ENCODE measurements around the gene ARID1B. TPM values are rescaled to one million over a fixed set of nuclear protein-coding genes. Genes with fewer than 3 reads are reported as not detected.

Gene ARID1B
- total RNA-seq, 1 experiment from 2014 or later: 24.2 TPM

- ATAC-seq: no peak
- ChIA-PET POLR2A (ENCODE audit: unreplicated experiment) (no interaction called here), CTCF (no interaction called here)
- peaks cover 93% of the 10 kb centered on the region for H3K79me2 ChIP-seq (ENCODE audit: low read length)
- H3K27me3 ChIP-seq (ENCODE audit: low read length): no peaks in the 10 kb centered on the region
- no peak overlapping the region for H3K9ac ChIP-seq (ENCODE audit: low read length)
- DNase-seq: no peak
- no TSS peak for BruUV-seq (replicated peaks)
- no peaks in the 10 kb centered on the region for H4K20me1 ChIP-seq (ENCODE audit: low read length)
- no peak for TF ChIP-seq EZH2 (IDR thresholded peaks at IDR 0.05; ENCODE audit: low read length, unreplicated experiment)
- no peak for TF ChIP-seq CTCF (conservative IDR thresholded peaks at IDR 0.05; ENCODE audit: low read depth, low read length)
- TF ChIP-seq EZH2phosphoT487 (IDR thresholded peaks at IDR 0.05; ENCODE audit: borderline replicate concordance, low read length): no peak
- H3K9me2 ChIP-seq (replicated peaks; ENCODE audit: low read length): no peaks in the 10 kb centered on the region
- H3F3A ChIP-seq (ENCODE audit: low read length, unreplicated experiment): no peaks in the 10 kb centered on the region
- H2AFZ ChIP-seq (ENCODE audit: low read length): no peak overlapping the region
- no peaks in the 10 kb centered on the region for H3K9me3 ChIP-seq (ENCODE audit: low read length)
- no peak overlapping the region for H3K4me2 ChIP-seq (ENCODE audit: low read length)
- H3K4me3 ChIP-seq (ENCODE audit: low read length): no peak overlapping the region
- no peak overlapping the region for H3K27ac ChIP-seq (ENCODE audit: low read length)
- 0 out of 2 replicates have a peak, but pooled peaks cover 5% of the 10 kb centered on the region for H3K4me1 ChIP-seq (ENCODE audit: insufficient read depth, low read length)
- no peaks in the 10 kb centered on the region for H3K36me3 ChIP-seq (ENCODE audit: low read depth, low read length)
- intact Hi-C loops (cut with micrococcal nuclease): no loop called here
These were observed 66.9 kb downstream of the ARID1B start for GRCh38 chr6:156844089-156844488.

- intact Hi-C loops (cut with micrococcal nuclease): no loop called here
- DNase-seq (no peak), ATAC-seq (no peak)
- H4K20me1 ChIP-seq (ENCODE audit: low read length): peaks cover 3% of the 10 kb centered on the region; the same call in 1 of the 2 replicates
- no peaks in the 10 kb centered on the region for H3K9me3 ChIP-seq (ENCODE audit: low read length)
- H3K27me3 ChIP-seq (ENCODE audit: low read length): no peaks in the 10 kb centered on the region
- H3K9me2 ChIP-seq (replicated peaks; ENCODE audit: low read length): no peaks in the 10 kb centered on the region
- peaks cover 93% of the 10 kb centered on the region for H3K79me2 ChIP-seq (ENCODE audit: low read length)
- H3K27ac ChIP-seq (ENCODE audit: low read length): no peak overlapping the region
- H3K9ac ChIP-seq (ENCODE audit: low read length): no peak overlapping the region
- 0 out of 2 replicates have a peak, but pooled peaks cover 5% of the 10 kb centered on the region for H3K4me1 ChIP-seq (ENCODE audit: insufficient read depth, low read length)
- ChIA-PET CTCF (no interaction called here), POLR2A (ENCODE audit: unreplicated experiment) (no interaction called here)
- H2AFZ ChIP-seq (ENCODE audit: low read length): no peak overlapping the region
- H3F3A ChIP-seq (ENCODE audit: low read length, unreplicated experiment): no peaks in the 10 kb centered on the region
- BruUV-seq (replicated peaks): no TSS peak
- no peak overlapping the region for H3K4me3 ChIP-seq (ENCODE audit: low read length)
- TF ChIP-seq EZH2 (IDR thresholded peaks at IDR 0.05; ENCODE audit: low read length, unreplicated experiment): no peak
- no peak for TF ChIP-seq EZH2phosphoT487 (IDR thresholded peaks at IDR 0.05; ENCODE audit: borderline replicate concordance, low read length)
- TF ChIP-seq CTCF (conservative IDR thresholded peaks at IDR 0.05; ENCODE audit: low read depth, low read length): no peak
- no peaks in the 10 kb centered on the region for H3K36me3 ChIP-seq (ENCODE audit: low read depth, low read length)
- no peak overlapping the region for H3K4me2 ChIP-seq (ENCODE audit: low read length)
These were observed 68.4 kb downstream of the ARID1B start for GRCh38 chr6:156845454-156846155.

- BruUV-seq (replicated peaks): no TSS peak
- H2AFZ ChIP-seq (ENCODE audit: low read length): no peak overlapping the region
- CTCF ChIA-PET: no interaction called here
- no peaks in the 10 kb centered on the region for H3K36me3 ChIP-seq (ENCODE audit: low read depth, low read length)
- H3K4me2 ChIP-seq (ENCODE audit: low read length): no peak overlapping the region
- H3K27ac ChIP-seq (ENCODE audit: low read length): no peak overlapping the region
- POLR2A ChIA-PET (ENCODE audit: unreplicated experiment): no interaction called here
- no peaks in the 10 kb centered on the region for H3K9me2 ChIP-seq (replicated peaks; ENCODE audit: low read length)
- ATAC-seq: no peak
- intact Hi-C loops (cut with micrococcal nuclease): no loop called here
- H3K9me3 ChIP-seq (ENCODE audit: low read length): no peaks in the 10 kb centered on the region
- H3K79me2 ChIP-seq (ENCODE audit: low read length): peaks cover 92% of the 10 kb centered on the region
- H3K9ac ChIP-seq (ENCODE audit: low read length): no peak overlapping the region
- TF ChIP-seq EZH2phosphoT487 (IDR thresholded peaks at IDR 0.05; ENCODE audit: borderline replicate concordance, low read length): no peak
- TF ChIP-seq EZH2 (IDR thresholded peaks at IDR 0.05; ENCODE audit: low read length, unreplicated experiment): no peak
- TF ChIP-seq CTCF (conservative IDR thresholded peaks at IDR 0.05; ENCODE audit: low read depth, low read length): no peak
- no peaks in the 10 kb centered on the region for H3F3A ChIP-seq (ENCODE audit: low read length, unreplicated experiment)
- no peak for DNase-seq
- peaks cover 3% of the 10 kb centered on the region; the same call in 1 of the 2 replicates for H4K20me1 ChIP-seq (ENCODE audit: low read length)
- H3K27me3 ChIP-seq (ENCODE audit: low read length): no peaks in the 10 kb centered on the region
- no peak overlapping the region for H3K4me3 ChIP-seq (ENCODE audit: low read length)
- H3K4me1 ChIP-seq (ENCODE audit: insufficient read depth, low read length): 0 out of 2 replicates have a peak, but pooled peaks cover 5% of the 10 kb centered on the region
These were observed 69.8 kb downstream of the ARID1B start for GRCh38 chr6:156846845-156847599.
